Umbilical cord (tissue), 2 donors: ENCODE data around the gene DPF3. TPM values are rescaled to one million over a fixed set of nuclear protein-coding genes. Genes with fewer than 3 reads are reported as not detected.

Experiments used
- DNase-seq: peaks from one replicate; pipeline ENCODE4 v3.0.0-alpha.2; 2015; ENCODE audit warnings: low spot score
- total RNA-seq: library from RNA; depleted of rRNA; stranded (reverse); fragments of >200 nt; gene quantifications from one replicate; pipeline ENCODE4 v1.2.3, GENCODE V29; 2014; ENCODE audit warnings: low replicate concordance; ENCODE audit not compliant: insufficient read depth

DPF3 gene
- total RNA-seq, 1 donor from 2014 or later = 4.6 TPM

GRCh38 chr14:72800848-72801370 lies 93.0 kb downstream of the DPF3 start:
- no peak for DNase-seq

DNA sequence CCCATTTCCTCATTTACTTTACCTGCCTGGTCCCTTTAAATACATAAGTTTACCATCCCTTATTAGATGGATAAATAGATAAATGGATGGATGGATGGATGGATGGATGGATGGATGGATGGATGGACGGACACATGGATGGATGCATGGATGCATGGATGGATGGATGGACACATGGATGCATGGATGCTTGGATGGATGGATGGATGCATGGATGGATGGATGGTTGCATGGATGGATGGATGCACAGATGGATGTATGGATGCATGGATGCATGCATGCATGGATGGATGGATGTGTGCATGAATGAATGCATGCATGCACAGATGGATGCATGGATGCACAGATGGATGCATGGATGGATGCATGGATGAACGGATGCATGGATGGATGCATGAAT lies 93.6 kb downstream of the DPF3 start:
- no peak for DNase-seq

GRCh38 chr14:72796935-72797334 lies 97.0 kb downstream of the DPF3 start:
- DNase-seq = no peak

- DNase-seq = no peak
Measured at GRCh38 chr14:72793156-72793939, 100.6 kb downstream of the DPF3 start.

DNA sequence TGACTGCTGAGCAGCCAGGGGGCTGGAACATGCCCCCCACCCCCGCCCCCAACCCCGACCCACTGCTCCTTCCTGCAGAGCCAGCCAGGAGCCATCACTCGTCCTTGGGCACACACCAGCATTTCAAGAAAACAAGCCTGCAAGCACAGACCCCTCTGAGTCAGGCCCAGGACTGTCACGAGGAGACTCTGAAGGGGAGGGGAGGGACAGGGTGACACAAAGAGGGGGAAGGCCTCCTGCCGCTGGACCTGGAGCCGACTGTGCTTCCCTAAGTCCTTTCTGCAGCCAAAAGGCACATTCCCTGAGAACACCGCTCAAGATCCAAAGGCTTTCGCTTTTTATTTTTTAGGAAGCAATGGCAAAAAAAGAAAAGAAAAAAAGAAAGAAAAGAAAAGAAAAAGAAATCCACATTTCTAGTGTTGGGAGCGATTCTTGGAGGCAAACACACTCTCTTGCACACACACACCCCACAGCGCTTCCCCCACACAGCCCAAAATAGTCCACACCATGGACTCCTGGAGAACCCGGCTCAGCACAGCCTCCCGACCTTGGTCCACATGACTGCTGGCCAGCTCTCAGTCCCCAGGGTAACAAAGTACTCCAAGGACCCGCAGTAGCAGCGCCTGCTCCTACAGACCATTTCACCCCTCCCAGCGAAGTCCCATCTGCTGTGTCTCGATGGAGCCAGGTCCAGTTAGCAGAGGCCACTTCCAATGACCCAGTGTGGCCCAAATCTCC lies 101.7 kb downstream of the DPF3 start:
- no peak for DNase-seq

- DNase-seq = no peak
Measured at GRCh38 chr14:72790887-72791566, 102.9 kb downstream of the DPF3 start.

- no peak for DNase-seq
Measured at GRCh38 chr14:72788972-72789728, 104.8 kb downstream of the DPF3 start.

DNA sequence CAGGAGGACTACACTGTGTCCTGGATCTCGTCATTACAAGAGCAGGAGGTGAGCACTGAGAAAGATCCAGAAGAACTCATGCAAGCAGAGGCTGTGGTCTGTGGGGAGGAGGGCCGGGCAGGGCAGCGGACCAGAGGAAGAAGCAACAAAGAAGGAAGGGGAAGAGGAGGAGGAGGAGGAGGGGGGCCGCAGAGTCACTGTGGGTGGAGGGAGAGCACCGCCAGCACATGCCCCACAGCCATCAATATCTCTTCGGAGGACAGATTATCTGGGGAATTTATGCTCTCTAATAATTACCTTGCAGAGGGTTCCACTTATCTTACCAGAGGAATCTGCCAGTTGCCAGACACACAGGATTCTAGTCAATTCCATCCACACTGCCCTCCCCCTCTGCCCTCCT lies 105.6 kb downstream of the DPF3 start:
- DNase-seq = no peak

DNA sequence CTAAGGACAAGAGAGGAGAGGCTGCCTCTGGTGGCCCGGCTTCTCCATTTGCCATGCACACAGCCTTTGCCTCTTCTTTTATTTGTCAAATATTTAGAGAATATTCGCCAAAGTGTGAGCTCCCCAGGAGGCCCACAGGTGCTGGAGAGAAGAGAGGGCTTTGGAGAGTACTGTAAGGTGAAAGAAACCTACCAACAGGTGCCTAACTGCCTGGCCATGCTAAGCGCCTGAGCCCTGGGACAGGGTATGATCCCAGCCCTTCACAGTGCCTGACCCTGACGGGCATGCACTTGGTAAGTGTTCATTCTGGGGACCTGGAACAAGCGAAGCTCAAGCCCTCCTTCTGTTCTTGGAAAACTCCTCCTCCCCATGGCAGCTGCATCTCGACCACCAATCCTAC lies 106.1 kb downstream of the DPF3 start:
- no peak for DNase-seq

DNA sequence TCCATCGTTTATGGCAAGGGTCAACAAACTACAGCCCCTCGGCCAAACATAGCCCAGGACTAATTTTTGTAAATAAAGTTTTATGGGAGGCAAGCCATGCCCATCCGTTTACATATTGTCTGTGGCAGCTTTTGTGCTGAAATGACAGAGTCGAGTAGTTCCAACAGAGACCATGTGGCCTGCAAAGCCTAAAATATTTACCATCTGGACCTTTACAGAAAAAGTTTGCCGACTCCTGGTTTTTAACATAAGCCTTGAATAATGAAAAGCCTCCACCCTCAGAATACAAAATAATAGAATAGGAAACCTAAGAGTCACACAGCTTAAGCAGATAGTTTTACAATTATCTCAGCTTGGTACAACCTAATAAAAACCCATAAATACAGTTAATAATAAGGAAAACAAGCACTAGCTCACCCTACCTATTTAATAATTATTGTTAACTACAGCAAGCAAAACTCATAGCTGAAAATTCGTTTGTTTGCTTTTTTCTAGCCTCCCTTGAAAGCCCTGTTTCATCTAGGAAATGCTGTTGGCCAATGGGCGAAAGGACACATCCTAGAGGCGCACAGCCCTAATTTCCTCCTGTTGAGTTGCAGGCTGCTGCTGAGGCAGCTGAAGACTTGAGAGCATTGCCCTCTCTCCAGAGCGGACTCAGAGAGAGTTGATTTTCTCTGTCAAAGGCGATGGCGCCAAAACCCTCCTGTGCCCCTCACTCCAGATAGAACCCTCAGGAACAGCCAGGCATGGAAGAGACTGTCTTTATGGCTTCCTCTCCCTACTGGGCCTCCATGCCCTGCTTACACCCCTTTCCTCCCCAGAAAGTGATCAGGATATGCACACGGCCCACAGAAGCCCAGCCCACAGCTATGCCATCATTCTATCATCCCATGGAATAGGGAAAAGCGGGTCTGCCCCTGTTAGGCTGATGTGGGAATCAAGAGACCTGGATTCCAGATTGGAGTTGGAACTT lies 107.2 kb downstream of the DPF3 start:
- no peak for DNase-seq

DNA sequence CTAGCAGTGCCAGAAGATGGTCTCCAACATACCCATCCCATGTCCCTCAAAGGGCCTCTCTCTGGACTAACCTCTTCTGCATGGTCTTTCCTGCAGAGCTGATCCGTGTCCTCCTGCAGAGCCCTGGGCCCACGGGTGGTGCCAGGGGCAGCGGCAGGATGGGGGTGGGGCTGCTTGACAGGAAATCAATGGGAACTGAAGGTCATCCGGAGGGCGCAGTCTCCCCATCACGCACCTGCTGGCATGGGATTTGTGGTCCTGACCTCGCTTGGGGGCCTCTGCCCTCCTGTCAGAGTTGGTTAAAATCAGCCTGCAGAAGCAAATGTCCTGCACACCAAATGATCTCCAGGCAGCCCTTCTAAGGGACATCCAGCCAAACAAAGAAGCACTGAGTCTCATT lies 110.2 kb downstream of the DPF3 start:
- no peak for DNase-seq

DNA sequence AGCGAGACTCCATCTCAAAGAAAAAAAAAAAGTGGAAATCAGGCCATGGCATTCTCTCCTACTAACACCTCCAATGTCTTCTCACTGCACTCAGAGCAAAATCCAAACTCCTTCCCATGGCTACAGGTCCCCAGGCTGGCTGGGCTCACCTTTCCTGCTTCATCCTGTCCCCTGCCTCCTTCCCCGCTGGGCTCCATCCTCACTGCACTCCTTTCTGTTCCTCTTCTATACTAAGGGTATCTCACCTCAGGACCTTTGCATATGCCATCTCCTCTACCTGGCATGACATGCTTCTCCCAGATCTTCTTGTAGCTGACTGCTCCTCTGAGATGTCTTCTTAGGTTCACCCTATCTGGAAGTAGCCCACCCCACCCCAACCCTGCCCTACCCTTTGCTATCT lies 111.1 kb downstream of the DPF3 start:
- no peak for DNase-seq

- DNase-seq = peak; percentile 21
Measured at GRCh38 chr14:72781561-72782508, 112.1 kb downstream of the DPF3 start.

GRCh38 chr14:72780751-72781150 lies 113.2 kb downstream of the DPF3 start:
- DNase-seq = peak; percentile 30

DNA sequence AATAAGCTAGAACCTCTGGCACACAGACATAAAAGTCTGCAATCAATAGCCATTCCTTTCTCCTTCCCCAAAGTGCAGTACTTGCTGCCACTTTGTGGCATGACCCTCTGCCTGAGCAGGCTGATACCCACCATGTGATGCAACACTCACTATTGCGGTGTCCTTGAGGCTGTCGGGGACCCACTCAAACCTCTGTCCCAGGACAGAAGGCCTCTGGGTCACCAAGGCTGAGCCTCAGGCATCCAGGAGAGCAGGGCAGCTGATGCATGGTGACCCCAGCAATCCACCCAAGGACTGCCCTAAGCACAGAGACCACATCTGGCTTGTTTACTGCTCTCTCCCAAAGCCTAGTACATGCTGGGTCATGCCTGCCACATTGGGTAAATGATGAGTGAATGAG lies 114.2 kb downstream of the DPF3 start:
- DNase-seq = no peak

GRCh38 chr14:72777636-72778035 lies 116.3 kb downstream of the DPF3 start:
- no peak for DNase-seq

- DNase-seq = no peak
Measured at GRCh38 chr14:72776701-72777261, 117.1 kb downstream of the DPF3 start.

- DNase-seq = no peak
Measured at GRCh38 chr14:72775923-72776554, 117.9 kb downstream of the DPF3 start.
